ENCODE measurements around the gene VSNL1. TPM values are rescaled to one million over a fixed set of nuclear protein-coding genes. Genes with fewer than 3 reads are reported as not detected.

The VSNL1 gene
- total RNA-seq, 3 donors from 2014 or later: 2.1 to 5.4 (median 2.1) TPM

- ATAC-seq (no peak), DNase-seq (no peak)
- intact Hi-C loops (cut with DNase I, micrococcal nuclease): no loop called here
- Histone ChIP-seq H3K36me3 (ENCODE audit: low read depth) (no peaks in the 10 kb centered on the region), H3K4me3 (no peak overlapping the region), H3K4me1 (ENCODE audit: low read depth) (no peaks in the 10 kb centered on the region), H3K9me3 (no peaks in the 10 kb centered on the region)
- TF ChIP-seq, protein P1, sequence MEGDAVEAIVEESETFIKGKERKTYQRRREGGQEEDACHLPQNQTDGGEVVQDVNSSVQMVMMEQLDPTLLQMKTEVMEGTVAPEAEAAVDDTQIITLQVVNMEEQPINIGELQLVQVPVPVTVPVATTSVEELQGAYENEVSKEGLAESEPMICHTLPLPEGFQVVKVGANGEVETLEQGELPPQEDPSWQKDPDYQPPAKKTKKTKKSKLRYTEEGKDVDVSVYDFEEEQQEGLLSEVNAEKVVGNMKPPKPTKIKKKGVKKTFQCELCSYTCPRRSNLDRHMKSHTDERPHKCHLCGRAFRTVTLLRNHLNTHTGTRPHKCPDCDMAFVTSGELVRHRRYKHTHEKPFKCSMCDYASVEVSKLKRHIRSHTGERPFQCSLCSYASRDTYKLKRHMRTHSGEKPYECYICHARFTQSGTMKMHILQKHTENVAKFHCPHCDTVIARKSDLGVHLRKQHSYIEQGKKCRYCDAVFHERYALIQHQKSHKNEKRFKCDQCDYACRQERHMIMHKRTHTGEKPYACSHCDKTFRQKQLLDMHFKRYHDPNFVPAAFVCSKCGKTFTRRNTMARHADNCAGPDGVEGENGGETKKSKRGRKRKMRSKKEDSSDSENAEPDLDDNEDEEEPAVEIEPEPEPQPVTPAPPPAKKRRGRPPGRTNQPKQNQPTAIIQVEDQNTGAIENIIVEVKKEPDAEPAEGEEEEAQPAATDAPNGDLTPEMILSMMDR (IDR thresholded peaks at IDR 0.05): no peak
These were observed 86.5 kb downstream of the VSNL1 start for GRCh38 chr2:17626986-17627385.

DNA sequence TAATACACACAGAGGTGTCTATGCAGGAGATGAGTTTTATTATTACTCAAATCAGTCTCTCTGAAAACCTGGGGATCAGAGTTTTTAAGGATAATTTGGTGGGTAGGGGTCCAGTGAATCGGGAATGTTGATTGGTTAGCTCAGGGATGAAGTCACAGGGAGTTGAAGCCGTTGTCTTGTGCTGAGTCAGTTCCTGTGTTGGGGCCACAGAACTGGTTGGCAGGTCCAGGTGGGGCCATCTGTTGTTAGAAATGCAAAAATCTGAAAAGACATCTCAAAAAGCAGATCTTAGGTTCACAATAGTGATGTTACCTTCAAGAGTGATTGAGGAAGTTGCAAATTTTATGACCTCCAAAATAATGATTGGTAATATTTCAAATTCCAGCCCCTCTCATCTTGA is 86.9 kb downstream of the VSNL1 start:
- Histone ChIP-seq H3K36me3 (ENCODE audit: low read depth) (no peaks in the 10 kb centered on the region), H3K4me1 (ENCODE audit: low read depth) (no peaks in the 10 kb centered on the region), H3K4me3 (no peak overlapping the region), H3K9me3 (no peaks in the 10 kb centered on the region)
- no peak for DNase-seq
- no peak for ATAC-seq
- intact Hi-C loops (cut with DNase I, micrococcal nuclease): no loop called here
- TF ChIP-seq, protein P1 (IDR thresholded peaks at IDR 0.05): no peak

DNA sequence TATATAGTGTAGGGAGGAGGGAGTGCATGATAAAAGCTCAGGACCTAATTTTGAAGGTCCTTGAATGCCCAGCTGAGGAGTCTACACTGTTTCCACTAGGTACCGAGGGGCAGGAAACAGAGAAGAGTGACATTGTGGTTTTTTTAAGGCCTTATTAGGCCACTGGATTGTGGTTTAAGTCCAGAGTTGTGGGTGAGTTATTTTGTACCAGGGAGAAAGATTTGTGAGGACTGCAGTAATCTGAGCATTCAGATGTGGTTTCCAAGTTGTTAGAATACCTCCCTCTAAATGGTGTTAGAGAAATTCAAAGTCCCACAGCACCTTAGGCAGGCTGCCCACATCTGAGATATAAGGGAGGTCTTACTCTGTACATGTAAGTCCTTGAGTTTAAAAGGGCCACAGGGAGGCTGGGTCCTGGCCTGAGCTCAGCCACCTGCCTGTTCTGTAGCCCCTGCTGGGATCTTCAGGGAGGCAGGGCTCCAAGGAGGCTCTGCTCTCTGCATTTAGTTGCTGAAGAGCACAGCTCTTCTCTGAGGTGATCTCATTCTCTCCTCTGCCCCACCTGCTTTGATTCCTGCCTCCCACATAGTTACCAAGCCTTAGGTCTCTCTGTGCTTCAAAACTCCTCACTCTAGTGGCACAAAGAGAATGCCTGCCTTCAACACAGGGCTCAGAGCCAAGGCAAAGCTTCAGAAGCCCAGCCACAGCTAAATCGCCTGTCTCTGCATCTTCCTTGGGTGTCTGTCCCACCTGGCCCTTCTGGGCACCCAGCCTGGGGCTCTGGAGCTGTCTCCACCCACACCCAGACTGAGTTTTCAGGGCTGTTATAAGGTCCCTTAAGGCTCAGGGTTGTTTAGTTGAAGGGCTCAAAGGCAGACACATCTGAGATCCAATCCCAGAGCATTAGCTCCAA is 88.1 kb downstream of the VSNL1 start:
- no peak for ATAC-seq
- Histone ChIP-seq H3K4me1 (ENCODE audit: low read depth) (no peaks in the 10 kb centered on the region), H3K9me3 (no peaks in the 10 kb centered on the region), H3K4me3 (no peak overlapping the region), H3K36me3 (ENCODE audit: low read depth) (no peaks in the 10 kb centered on the region)
- intact Hi-C loops (cut with DNase I, micrococcal nuclease): no loop called here
- DNase-seq: no peak
- TF ChIP-seq, protein P1 (IDR thresholded peaks at IDR 0.05): no peak

GRCh38 chr2:17630089-17630488 is 89.6 kb downstream of the VSNL1 start:
- no peak overlapping the region for H3K4me3 ChIP-seq
- H3K36me3 ChIP-seq (ENCODE audit: low read depth): no peaks in the 10 kb centered on the region
- H3K9me3 ChIP-seq: no peaks in the 10 kb centered on the region
- no peaks in the 10 kb centered on the region for H3K4me1 ChIP-seq (ENCODE audit: low read depth)
- ATAC-seq (no peak), DNase-seq (no peak)
- TF ChIP-seq, protein P1 (IDR thresholded peaks at IDR 0.05): no peak
- intact Hi-C loops (cut with DNase I, micrococcal nuclease): no loop called here

DNA sequence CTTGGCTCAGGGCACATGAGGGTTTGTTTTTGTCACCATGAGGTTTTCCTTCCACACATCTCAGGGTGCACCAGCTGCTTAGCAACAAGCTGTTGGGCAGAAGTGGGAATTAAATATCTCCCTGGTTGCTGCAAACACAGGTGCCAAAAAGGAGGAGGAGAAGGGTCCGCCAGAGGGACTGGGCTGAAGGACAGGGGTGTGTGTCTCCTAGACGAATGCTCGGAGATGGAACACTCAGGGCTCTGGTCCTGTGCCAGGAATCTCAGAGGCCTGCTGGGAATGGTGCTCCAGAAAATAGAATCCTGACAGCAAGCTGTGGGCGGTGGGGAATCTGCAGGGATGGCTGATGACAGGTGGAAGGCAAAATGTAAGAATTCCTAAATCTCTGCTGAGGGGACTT is 94.5 kb downstream of the VSNL1 start:
- no peak for DNase-seq
- TF ChIP-seq, protein P1 (IDR thresholded peaks at IDR 0.05): no peak
- intact Hi-C loops (cut with DNase I, micrococcal nuclease): no loop called here
- Histone ChIP-seq H3K36me3 (ENCODE audit: low read depth) (no peaks in the 10 kb centered on the region), H3K4me1 (ENCODE audit: low read depth) (no peaks in the 10 kb centered on the region), H3K4me3 (no peak overlapping the region), H3K9me3 (no peaks in the 10 kb centered on the region)
- ATAC-seq: no peak
